GM18867 (cell line): ENCODE results near the gene MMP26.
"Not testable (repeated sequence)": the region's sequence is repeated elsewhere in the genome, so short reads cannot be mapped to it uniquely, and the experiment has no call there.

Experiments used
- ATAC-seq: cut with Tn5 transposase; IDR thresholded peaks from one replicate; pipeline ENCODE4 v1.9.1; 2021; ENCODE audit warnings: mild to moderate bottlenecking, moderate library complexity; ENCODE audit not compliant: unreplicated experiment

The MMP26 gene

DNA sequence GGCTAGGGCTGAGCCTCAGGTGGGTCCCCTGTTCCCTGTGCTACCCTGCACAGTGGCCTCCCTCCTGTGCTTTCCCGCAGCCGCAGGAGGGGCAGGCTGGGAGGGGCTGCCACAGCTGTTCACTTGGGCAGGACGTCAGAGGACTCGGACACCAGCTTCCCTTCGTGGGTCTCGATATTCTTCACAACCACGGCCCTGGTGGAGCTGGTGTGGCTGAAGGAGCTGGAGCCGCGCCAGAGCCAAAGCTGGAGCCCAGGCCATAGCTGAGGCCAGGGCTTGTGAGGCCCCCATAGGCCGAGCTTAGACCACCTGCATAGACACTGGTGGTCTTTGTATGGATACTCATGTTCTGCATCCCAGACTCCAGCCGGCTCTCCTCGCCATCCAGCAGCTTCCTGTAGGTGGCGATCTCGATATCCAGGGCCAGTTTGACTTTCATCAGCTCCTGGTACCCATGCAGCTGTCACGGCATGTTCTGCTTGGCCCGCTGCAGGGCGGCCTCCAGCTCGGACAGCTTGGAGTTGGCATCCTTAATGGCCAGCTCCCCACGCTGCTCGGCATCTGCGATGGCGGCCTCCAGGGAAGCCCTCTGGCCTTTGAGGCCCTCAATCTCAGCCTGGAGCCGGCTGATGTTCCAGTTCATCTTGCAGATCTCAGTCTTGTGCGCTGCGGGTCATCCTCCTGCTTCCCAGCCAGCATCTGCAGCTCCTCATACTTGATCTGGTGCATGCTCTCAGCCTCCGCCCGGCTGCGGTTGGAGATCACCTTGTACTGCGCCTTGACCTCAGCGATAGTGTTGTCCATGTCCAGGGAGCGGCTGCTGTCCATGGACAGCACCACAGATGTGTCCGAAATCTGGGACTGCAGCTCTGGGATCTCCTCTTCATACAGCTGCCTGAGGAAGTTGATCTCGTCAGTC lies 18.3 kb downstream of the MMP26 start:
- not testable (repeated sequence) for ATAC-seq

DNA sequence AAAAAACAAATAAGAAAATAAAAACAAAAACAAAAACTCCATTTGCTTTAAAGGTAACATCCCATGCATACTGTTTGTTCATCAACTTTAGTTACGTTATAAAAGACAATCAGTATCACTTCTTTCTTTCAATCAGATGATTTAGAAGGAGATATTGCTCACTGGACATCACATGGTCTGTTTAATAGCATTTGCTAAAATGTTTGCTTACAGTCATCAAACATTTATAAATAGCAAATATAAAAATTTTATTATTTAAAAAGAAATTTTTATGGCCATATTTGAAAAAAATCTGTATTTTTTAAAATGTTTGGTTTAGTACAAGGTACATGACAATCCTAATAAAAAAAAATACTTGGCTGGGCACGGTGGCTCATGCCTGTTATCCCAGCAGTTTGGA lies 22.6 kb downstream of the MMP26 start:
- ATAC-seq: no peak

DNA sequence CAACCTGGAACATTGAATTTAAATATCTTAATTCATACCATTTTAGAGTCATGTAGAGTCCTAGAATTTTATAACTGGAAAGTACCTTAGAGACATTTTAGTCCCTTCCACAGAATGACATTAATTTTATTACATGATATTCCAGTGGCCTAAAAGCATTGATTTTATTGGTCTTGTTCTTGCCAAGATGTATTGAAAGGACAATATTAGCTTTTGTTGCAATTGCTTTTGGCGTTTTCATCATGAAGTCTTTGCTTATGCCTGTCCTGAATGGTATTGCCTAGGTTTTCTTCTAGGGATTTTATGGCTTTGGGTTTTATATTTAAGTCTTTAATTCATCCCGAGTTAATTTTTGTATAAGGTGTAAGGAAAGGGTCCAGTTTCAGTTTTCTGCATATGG lies 36.2 kb downstream of the MMP26 start:
- no peak for ATAC-seq

DNA sequence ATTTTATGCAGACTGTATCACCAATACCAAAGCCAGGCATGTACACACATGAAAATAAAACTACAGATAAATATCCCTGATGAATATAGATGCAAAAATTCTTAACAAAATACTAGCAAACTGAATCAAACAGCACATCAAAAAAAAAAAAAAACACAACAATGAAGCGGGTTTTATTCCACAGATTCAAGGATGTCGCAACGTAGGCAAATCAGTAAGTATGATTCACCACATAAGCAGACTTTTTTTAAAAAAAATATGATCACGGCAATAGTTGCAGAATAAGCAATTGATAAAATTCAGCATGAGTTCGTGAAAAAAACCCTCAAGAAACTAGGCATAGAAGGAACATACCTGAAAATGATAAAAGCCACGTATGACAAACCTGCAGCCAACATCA lies 43.9 kb downstream of the MMP26 start:
- no peak for ATAC-seq

DNA sequence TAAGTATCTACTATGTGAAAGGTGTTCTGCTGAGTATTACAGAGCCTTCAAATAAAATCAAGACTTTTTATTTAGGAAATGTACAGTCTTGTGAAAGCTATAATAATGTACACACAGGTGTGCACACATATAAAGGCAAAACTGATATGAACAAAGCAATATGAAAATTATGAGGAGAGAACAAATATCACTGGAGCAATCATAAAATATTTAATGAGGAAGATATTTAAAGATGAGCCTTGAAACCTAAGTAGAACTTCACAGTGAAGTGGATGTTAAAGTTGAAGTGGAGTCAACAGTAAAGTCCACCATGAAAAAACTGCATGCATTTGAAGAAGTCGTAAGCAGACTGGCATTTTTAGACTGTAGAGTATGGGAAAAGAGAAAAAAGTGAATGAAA lies 46.6 kb downstream of the MMP26 start:
- no peak for ATAC-seq
